ENCODE measurements around the gene EPPIN.

Gene EPPIN

GRCh38 chr20:45538209-45538799 is 8.9 kb downstream of the EPPIN start:
- no peak for FAIRE-seq

GRCh38 chr20:45527294-45527693 is 19.9 kb downstream of the EPPIN start:
- FAIRE-seq, result no peak

GRCh38 chr20:45523821-45524220 is 23.4 kb downstream of the EPPIN start:
- FAIRE-seq, result no peak

- no peak for FAIRE-seq
Observed at GRCh38 chr20:45518282-45518681, 28.9 kb downstream of the EPPIN start.

- no peak for FAIRE-seq
Observed at GRCh38 chr20:45515147-45515913, 31.9 kb downstream of the EPPIN start, which contains the start of gene SPINT3. Gene SPINT3 (minus strand): TSS chr20:45515622. CDS start chr20:45515608, 14 bp downstream.

- FAIRE-seq, result no peak
Observed at GRCh38 chr20:45510242-45510862, 36.8 kb downstream of the EPPIN start.

GRCh38 chr20:45509091-45509490 is 38.1 kb downstream of the EPPIN start:
- no peak for FAIRE-seq

GRCh38 chr20:45508068-45508886 is 38.9 kb downstream of the EPPIN start:
- no peak for FAIRE-seq

GRCh38 chr20:45507011-45507820 is 40.0 kb downstream of the EPPIN start:
- no peak for FAIRE-seq

- FAIRE-seq, result no peak
Observed at GRCh38 chr20:45506398-45506797, 40.8 kb downstream of the EPPIN start.

- FAIRE-seq, result no peak
Observed at GRCh38 chr20:45503403-45503802, 43.8 kb downstream of the EPPIN start.

GRCh38 chr20:45502561-45502960 is 44.6 kb downstream of the EPPIN start:
- FAIRE-seq, result no peak

- FAIRE-seq, result no peak
Observed at GRCh38 chr20:45501600-45501999, 45.6 kb downstream of the EPPIN start.

GRCh38 chr20:45500022-45500421 is 47.2 kb downstream of the EPPIN start:
- no peak for FAIRE-seq

GRCh38 chr20:45497971-45498494 is 49.2 kb downstream of the EPPIN start:
- no peak for FAIRE-seq

- FAIRE-seq, result no peak
Observed at GRCh38 chr20:45496166-45496565, 51.0 kb downstream of the EPPIN start.

- FAIRE-seq, result no peak
Observed at GRCh38 chr20:45495501-45495941, 51.7 kb downstream of the EPPIN start.
